HL-60 (cell line): ENCODE measurements around the gene AFAP1L1.

Experiments
- DNase-seq, 2 experiments: peaks; one replicate each; pipeline ENCODE4 v3.0.0-alpha.2; 2010 to 2020; ENCODE audit warnings: low read depth in 1 of 2, low spot score in 1 of 2
- H3K27ac ChIP-seq: fragments of 250-450 bp; sonication (Bioruptor Pico); replicated peaks from 2 replicates; pipeline ENCODE4 v1.5.1; 2020; ENCODE audit warnings: mild to moderate bottlenecking, moderate library complexity
- H3K27me3 ChIP-seq: fragments of 250-450 bp; sonication (Bioruptor Pico); 2 replicates; pipeline ENCODE4 v1.5.1; 2021; ENCODE audit warnings: mild to moderate bottlenecking, moderate library complexity; ENCODE audit not compliant: insufficient read depth, poor library complexity, severe bottlenecking
- H3K4me3 ChIP-seq: replicated peaks from 2 replicates; pipeline ENCODE4 v1.5.1; 2011; ENCODE audit warnings: mild to moderate bottlenecking, control low read depth, low read length; ENCODE audit not compliant: insufficient read depth
- GABPA ChIP-seq: IDR thresholded peaks from 2 replicates; pipeline ENCODE4 v1.6.1; 2012; ENCODE audit warnings: low read depth
- POLR2AphosphoS5 ChIP-seq: IDR thresholded peaks from 2 replicates; pipeline ENCODE4 v1.6.1; 2012; ENCODE audit warnings: low read depth
- REST ChIP-seq: IDR thresholded peaks from 2 replicates; pipeline ENCODE4 v1.6.1; 2012; ENCODE audit warnings: low read depth; ENCODE audit not compliant: insufficient replicate concordance
- SPI1 ChIP-seq: IDR thresholded peaks from 2 replicates; pipeline ENCODE4 v1.6.1; 2012; ENCODE audit warnings: low read depth, mild to moderate bottlenecking, borderline replicate concordance
- TF ChIP-seq, protein P1 (sequence below): IDR thresholded peaks from one replicate; pipeline ENCODE4 v1.5.1; 2011; ENCODE audit warnings: low read length, control low read depth, inconsistent platforms; ENCODE audit not compliant: insufficient read depth

Gene AFAP1L1

GRCh38 chr5:149251546-149251945 is 20.1 kb upstream of the AFAP1L1 start:
- Histone ChIP-seq H3K27ac (no peak overlapping the region), H3K4me3 (no peak overlapping the region), H3K27me3 (no peaks in the 10 kb centered on the region)
- TF ChIP-seq POLR2AphosphoS5: no peak
- TF ChIP-seq GABPA: no peak
- TF ChIP-seq SPI1: no peak
- no peak for TF ChIP-seq REST
- TF ChIP-seq, protein P1, sequence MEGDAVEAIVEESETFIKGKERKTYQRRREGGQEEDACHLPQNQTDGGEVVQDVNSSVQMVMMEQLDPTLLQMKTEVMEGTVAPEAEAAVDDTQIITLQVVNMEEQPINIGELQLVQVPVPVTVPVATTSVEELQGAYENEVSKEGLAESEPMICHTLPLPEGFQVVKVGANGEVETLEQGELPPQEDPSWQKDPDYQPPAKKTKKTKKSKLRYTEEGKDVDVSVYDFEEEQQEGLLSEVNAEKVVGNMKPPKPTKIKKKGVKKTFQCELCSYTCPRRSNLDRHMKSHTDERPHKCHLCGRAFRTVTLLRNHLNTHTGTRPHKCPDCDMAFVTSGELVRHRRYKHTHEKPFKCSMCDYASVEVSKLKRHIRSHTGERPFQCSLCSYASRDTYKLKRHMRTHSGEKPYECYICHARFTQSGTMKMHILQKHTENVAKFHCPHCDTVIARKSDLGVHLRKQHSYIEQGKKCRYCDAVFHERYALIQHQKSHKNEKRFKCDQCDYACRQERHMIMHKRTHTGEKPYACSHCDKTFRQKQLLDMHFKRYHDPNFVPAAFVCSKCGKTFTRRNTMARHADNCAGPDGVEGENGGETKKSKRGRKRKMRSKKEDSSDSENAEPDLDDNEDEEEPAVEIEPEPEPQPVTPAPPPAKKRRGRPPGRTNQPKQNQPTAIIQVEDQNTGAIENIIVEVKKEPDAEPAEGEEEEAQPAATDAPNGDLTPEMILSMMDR: no peak
- no peak for DNase-seq

DNA sequence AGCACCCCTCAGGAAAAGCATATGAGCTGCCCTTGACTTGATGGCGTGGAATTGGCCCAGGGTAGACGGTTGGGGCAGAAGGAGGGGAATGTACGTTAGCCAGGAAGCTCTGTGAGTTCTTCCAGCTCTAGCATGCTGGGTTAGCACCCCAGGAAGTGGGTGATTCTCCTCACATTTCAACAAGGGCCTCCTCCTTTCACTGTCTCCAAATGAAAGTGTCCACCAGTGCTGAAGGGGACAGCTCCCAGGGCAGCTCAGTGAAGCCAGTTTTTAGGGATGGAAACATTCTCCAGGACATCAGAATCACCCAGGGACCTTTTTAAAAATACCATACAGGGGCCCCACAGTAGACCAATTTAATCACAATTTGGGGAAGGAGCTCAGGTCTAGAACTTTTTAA is 17.2 kb upstream of the AFAP1L1 start:
- Histone ChIP-seq H3K27ac (no peak overlapping the region), H3K27me3 (no peaks in the 10 kb centered on the region), H3K4me3 (no peak overlapping the region)
- no peak for TF ChIP-seq POLR2AphosphoS5
- peak; percentile 90 for TF ChIP-seq REST
- DNase-seq: no peak

- H3K4me3 ChIP-seq: no peak overlapping the region
- TF ChIP-seq, protein P1: no peak
- TF ChIP-seq POLR2AphosphoS5 (no peak), GABPA (no peak), SPI1 (no peak), REST (no peak)
- H3K27ac ChIP-seq: no peak overlapping the region
- H3K27me3 ChIP-seq: no peaks in the 10 kb centered on the region
- no peak for DNase-seq
Measured at GRCh38 chr5:149256451-149256850, 15.2 kb upstream of the AFAP1L1 start.

- H3K27ac ChIP-seq: no peak overlapping the region
- no peak overlapping the region for H3K4me3 ChIP-seq
- TF ChIP-seq GABPA: no peak
- no peak for TF ChIP-seq SPI1
- TF ChIP-seq REST: no peak
- TF ChIP-seq, protein P1: no peak
- no peak for TF ChIP-seq POLR2AphosphoS5
- DNase-seq: no peak
- no peaks in the 10 kb centered on the region for H3K27me3 ChIP-seq
Measured at GRCh38 chr5:149257131-149257530, 14.5 kb upstream of the AFAP1L1 start.
